ENCODE results near the gene DLL4. TPM values are rescaled to one million over a fixed set of nuclear protein-coding genes. Genes with fewer than 3 reads are reported as not detected.
"Not testable (repeated sequence)": the region's sequence is repeated elsewhere in the genome, so short reads cannot be mapped to it uniquely, and the experiment has no call there.

The DLL4 gene
- polyA plus RNA-seq, 4 donors: 5.8 to 8.3 (median 6.7) TPM

GRCh38 chr15:40957041-40957555 lies 28.0 kb downstream of the DLL4 start:
- no peak for DNase-seq (ENCODE audit: low read depth in 4 of 4, low spot score in 3 of 4)

DNA sequence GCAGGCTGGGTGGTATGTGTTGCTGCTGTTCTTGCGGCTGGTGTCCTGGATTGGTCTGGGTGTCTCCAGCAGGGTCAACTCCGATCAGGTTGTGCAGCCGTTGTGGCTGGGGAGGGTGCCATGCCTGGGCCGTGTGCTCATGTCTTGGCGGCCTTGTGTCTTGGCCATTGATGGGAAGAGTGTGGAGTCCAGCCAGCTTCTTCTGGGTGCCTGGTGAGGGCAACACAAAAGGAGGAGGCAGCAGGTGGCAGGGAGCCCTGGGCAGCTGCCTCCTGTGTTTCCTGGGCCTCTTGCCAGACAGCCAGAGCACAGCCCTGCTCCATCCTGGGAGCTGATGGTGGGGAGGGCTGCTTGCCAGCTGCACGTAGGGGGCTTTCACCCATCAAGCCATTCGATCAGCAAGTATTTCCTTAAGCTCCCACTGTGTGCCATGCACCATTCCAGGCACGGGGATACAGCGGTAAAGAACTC lies 28.5 kb downstream of the DLL4 start:
- DNase-seq (ENCODE audit: low read depth in 4 of 4, low spot score in 3 of 4): no peak

DNA sequence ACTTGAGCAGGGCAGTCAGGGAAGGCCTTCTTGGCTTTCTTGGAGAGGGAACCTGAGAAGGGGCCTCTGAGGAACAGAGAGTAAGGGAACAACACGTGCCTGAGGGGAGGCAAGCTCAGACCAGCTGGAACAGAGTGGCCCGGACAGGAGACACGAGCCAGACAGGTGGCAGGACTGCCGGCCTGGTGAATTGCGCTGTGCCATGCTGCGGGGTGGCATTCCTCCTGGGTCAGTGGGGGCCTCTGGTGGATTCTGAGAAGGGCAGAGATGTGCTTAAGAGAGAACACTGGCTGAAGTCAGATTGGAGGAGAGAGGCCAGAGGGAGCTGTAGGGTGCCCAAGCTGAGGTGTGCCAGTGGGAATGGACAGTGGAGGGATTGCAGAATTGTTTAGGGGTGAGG lies 29.0 kb downstream of the DLL4 start:
- DNase-seq (ENCODE audit: low read depth in 4 of 4, low spot score in 3 of 4): no peak

DNA sequence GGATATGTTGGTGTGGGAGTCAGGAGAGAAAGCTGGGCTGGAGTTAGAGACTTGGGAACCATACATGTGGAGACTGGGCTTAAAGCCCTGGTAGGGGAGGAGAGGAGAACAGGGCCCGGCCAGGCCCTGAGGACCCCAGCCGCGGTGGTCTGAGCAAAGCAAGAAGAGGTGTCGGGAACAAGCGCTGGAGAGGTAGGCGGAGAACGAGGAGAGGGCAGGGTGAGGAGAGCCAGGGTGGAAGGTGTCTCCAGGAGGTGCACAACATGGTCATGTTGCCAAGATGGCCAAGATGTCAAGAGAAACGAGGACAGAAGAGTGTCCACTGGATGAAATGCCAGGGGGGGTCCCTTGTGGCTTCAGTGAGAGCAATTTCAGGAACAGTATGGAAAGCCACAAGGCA lies 29.6 kb downstream of the DLL4 start:
- no peak for DNase-seq (ENCODE audit: low read depth in 4 of 4, low spot score in 3 of 4)

- DNase-seq (ENCODE audit: low read depth in 4 of 4, low spot score in 3 of 4): peak in 1 of 4 donors; percentile 44
These were observed 30.4 kb downstream of the DLL4 start for GRCh38 chr15:40959331-40960141.

DNA sequence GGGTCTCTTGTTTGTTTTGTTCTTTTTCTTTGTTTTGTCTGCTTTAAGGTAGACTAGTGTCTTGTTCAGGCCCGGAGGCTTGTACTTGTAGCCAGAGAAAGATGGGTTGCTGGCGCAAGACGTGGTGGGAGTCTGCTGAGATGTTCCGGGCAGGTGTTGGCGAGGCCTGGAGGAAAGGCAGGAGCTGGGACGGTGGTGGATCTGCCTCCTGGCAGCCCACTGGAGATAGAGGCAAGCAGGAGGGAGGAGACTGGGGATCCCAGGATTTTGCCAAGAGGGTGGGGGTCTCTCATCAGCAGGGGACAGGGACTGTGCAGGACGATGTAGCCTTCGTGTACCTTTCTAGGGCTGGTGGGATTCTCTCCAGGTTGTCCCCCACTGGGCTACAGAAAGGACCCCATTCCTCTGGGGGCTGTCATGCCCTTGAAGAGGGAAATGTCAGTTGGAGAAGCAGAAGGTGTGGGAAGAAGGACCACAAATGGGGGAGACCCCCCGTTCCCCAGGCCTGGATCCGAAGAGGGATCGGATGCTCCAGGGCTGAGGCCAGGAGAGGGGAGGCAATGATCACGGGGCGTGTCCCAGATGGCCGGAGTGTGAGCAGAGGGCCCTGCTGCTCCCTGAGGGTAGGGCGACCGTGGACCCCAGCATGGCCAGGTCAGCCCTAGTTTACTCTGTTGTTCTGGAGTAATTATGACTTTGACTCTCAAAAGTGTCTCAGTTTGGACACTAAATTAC lies 31.2 kb downstream of the DLL4 start:
- no peak for DNase-seq (ENCODE audit: low read depth in 4 of 4, low spot score in 3 of 4)

- no peak for DNase-seq (ENCODE audit: low read depth in 4 of 4, low spot score in 3 of 4)
These were observed 31.8 kb downstream of the DLL4 start for GRCh38 chr15:40960925-40961324.

GRCh38 chr15:40961740-40962139 lies 32.6 kb downstream of the DLL4 start:
- not testable (repeated sequence) for DNase-seq (ENCODE audit: low read depth in 4 of 4, low spot score in 3 of 4)

GRCh38 chr15:40962317-40962716 lies 33.2 kb downstream of the DLL4 start:
- not testable (repeated sequence) for DNase-seq (ENCODE audit: low read depth in 4 of 4, low spot score in 3 of 4)

GRCh38 chr15:40963201-40963600 lies 34.1 kb downstream of the DLL4 start:
- no peak for DNase-seq (ENCODE audit: low read depth in 4 of 4, low spot score in 3 of 4)

- no peak for DNase-seq (ENCODE audit: low read depth in 4 of 4, low spot score in 3 of 4)
These were observed 34.9 kb downstream of the DLL4 start for GRCh38 chr15:40964006-40964405.

- no peak for DNase-seq (ENCODE audit: low read depth in 4 of 4, low spot score in 3 of 4)
These were observed 35.5 kb downstream of the DLL4 start for GRCh38 chr15:40964634-40965033.

- no peak for DNase-seq (ENCODE audit: low read depth in 4 of 4, low spot score in 3 of 4)
These were observed 39.3 kb downstream of the DLL4 start for GRCh38 chr15:40968290-40969085.

- DNase-seq (ENCODE audit: low read depth in 4 of 4, low spot score in 3 of 4): no peak
These were observed 40.2 kb downstream of the DLL4 start for GRCh38 chr15:40969363-40969762.

DNA sequence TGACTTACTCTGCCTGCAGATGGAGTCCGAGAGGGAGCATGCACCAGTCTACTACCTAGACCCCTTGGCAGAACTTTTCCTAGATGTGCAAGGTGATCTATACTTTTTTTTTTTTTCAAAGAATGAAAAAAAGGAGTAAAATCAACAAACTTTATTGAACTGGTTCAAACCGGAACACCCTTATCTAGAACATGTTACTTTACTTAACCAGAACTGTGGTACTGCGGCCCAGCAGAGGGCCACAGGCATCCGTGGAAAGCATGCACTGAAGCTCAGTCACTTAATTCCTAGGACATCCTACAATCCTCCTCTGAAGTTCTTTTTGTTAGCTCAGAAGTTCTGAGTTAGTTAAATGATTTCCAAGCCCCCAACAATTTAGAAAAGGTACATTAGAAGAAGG lies 45.7 kb downstream of the DLL4 start:
- no peak for DNase-seq (ENCODE audit: low read depth in 4 of 4, low spot score in 3 of 4)

GRCh38 chr15:40976819-40977218 lies 47.7 kb downstream of the DLL4 start:
- no peak for DNase-seq (ENCODE audit: low read depth in 4 of 4, low spot score in 3 of 4)

DNA sequence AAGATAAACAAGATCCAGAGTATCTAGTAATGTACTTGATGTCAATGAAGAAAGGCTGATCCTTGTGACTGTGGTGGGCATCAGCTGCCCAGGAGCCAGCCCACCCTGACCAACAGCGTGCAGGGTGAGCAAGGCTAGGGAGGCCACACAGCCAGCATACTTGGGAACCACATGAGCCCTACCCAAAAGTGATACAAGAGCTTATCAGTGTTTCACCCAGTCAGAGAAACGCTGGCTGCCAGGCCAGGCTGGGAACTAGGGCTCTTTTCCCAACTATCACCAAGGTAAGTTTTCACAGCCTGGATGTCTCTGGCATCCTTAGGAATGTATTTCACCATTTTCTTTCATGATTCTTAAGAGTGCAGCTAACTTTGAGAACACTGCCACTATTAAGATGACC lies 49.0 kb downstream of the DLL4 start:
- no peak for DNase-seq (ENCODE audit: low read depth in 4 of 4, low spot score in 3 of 4)

DNA sequence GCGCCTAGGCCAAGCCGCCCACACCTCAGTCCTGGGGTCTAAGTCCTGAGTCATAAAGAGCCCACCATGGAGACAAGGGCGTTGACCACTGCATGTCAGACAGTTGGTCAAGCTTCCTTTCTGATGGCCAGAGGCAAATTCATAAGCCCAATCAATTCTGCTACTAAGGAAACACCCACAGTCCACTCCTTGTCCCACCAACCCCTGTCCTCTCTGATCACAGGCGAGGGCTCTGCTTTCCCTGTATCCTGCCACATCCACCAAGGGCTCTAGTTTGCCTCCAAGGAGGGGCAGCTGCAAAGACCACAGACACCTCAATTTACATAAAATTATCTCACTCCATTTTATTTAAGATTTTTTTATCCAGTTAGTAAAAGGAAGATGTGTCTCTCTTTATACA lies 49.4 kb downstream of the DLL4 start:
- DNase-seq (ENCODE audit: low read depth in 4 of 4, low spot score in 3 of 4): no peak

GRCh38 chr15:40981186-40981585 lies 52.0 kb downstream of the DLL4 start:
- DNase-seq (ENCODE audit: low read depth in 4 of 4, low spot score in 3 of 4): no peak

- no peak for DNase-seq (ENCODE audit: low read depth in 4 of 4, low spot score in 3 of 4)
These were observed 53.7 kb downstream of the DLL4 start for GRCh38 chr15:40982855-40983254.

DNA sequence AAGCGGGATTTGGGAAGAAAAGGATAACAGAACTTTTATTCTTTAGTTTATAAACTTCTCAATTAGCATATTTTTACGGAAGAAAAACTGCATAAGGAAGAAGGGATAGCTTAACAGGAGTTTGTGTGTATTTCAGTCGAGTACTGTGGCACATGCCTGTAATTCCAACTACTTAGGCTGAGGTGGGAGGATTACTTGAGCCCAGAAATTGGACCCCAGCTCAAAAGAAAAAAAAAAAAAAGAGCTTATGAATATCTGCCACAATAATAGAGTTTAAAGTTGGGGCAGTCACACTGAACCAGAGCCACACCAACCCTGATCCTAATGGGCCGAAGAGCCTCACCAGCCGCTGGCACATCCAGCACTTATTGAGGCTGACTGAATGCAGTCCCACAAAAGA lies 55.3 kb downstream of the DLL4 start:
- no peak for DNase-seq (ENCODE audit: low read depth in 4 of 4, low spot score in 3 of 4)
